Measurements from ENCODE around the gene SLC44A2. TPM values are rescaled to one million over a fixed set of nuclear protein-coding genes. Genes with fewer than 3 reads are reported as not detected.

The SLC44A2 gene
- 10 to 100 TPM; 83.9 to 97.3 TPM for total RNA-seq
- long read RNA-seq, transcript SLC44A2-202 (22 exons, 3,301 nt): major isoform, 51 of 136 reads
- long read RNA-seq, partial matches to known transcripts: 39 of 136 reads
- long read RNA-seq, other reads (novel, unspliced or antisense): 42 of 136 reads

- DNase-seq: peak; percentile 84
- intact Hi-C loops (cut with DNase I): no loop called here
- peak; percentile 97 to 99 for ATAC-seq
Observed at GRCh38 chr19:10625003-10625761, at the start of gene SLC44A2. TSS of gene SLC44A2 (plus strand) at chr19:10625553. CDS start at chr19:10625634, 81 bp downstream.

- intact Hi-C loops (cut with DNase I): no loop called here
- ATAC-seq (no peak), DNase-seq (no peak)
Observed at GRCh38 chr19:10577951-10578350, 47.4 kb upstream of the SLC44A2 start.

GRCh38 chr19:10580979-10581631 is 44.2 kb upstream of the SLC44A2 start:
- ATAC-seq (peak; percentile 83 to 92), DNase-seq (peak; percentile 88)
- intact Hi-C loops (cut with DNase I): loop anchor here (1.0 to 5.0 kb wide), 2 partner anchors 63 to 116 kb away; no protein-coding TSS in a partner anchor

GRCh38 chr19:10582091-10582490 is 43.3 kb upstream of the SLC44A2 start:
- ATAC-seq (no peak), DNase-seq (no peak)
- intact Hi-C loops (cut with DNase I): loop anchor here (2.0 to 5.0 kb wide), 2 partner anchors 61 to 115 kb away; no protein-coding TSS in a partner anchor

- no peak for ATAC-seq
- intact Hi-C loops (cut with DNase I): loop anchor here (2.0 to 5.0 kb wide), 2 partner anchors 60 to 114 kb away; no protein-coding TSS in a partner anchor
- no peak for DNase-seq
Observed at GRCh38 chr19:10583036-10583776, 42.1 kb upstream of the SLC44A2 start.

GRCh38 chr19:10586396-10586795 is 39.0 kb upstream of the SLC44A2 start:
- ATAC-seq: no peak
- DNase-seq: no peak
- intact Hi-C loops (cut with DNase I): no loop called here

GRCh38 chr19:10587022-10587838 is 38.1 kb upstream of the SLC44A2 start, which contains the start of gene AP1M2:
TSS of gene AP1M2 (minus strand) at chr19:10587312. CDS start at chr19:10587231, 81 bp downstream.
- no peak for ATAC-seq
- DNase-seq: no peak
- intact Hi-C loops (cut with DNase I): no loop called here

- ATAC-seq: no peak
- intact Hi-C loops (cut with DNase I): no loop called here
- DNase-seq: no peak
Observed at GRCh38 chr19:10587839-10588150, 37.6 kb upstream of the SLC44A2 start.

- intact Hi-C loops (cut with DNase I): no loop called here
- DNase-seq: no peak
- ATAC-seq: no peak
Observed at GRCh38 chr19:10593148-10593547, 32.2 kb upstream of the SLC44A2 start.

GRCh38 chr19:10593820-10594637 is 31.3 kb upstream of the SLC44A2 start:
- ATAC-seq: peak; percentile 66 to 73
- no peak for DNase-seq
- intact Hi-C loops (cut with DNase I): no loop called here

- intact Hi-C loops (cut with DNase I): no loop called here
- DNase-seq (no peak), ATAC-seq (no peak)
Observed at GRCh38 chr19:10600149-10600548, 25.2 kb upstream of the SLC44A2 start.

- no peak for DNase-seq
- intact Hi-C loops (cut with DNase I): no loop called here
- ATAC-seq: no peak
Observed at GRCh38 chr19:10601999-10602329, 23.4 kb upstream of the SLC44A2 start.

- peak; percentile 85 for DNase-seq
- ATAC-seq: peak; percentile 97 to 98
- intact Hi-C loops (cut with DNase I): no loop called here
Observed at GRCh38 chr19:10602330-10603083, 22.8 kb upstream of the SLC44A2 start.

GRCh38 chr19:10603084-10603872 is 22.1 kb upstream of the SLC44A2 start:
- intact Hi-C loops (cut with DNase I): no loop called here
- DNase-seq: peak; percentile 69
- ATAC-seq: peak; percentile 31 to 37

- DNase-seq (no peak), ATAC-seq (no peak)
- intact Hi-C loops (cut with DNase I): no loop called here
Observed at GRCh38 chr19:10603873-10604459, 21.4 kb upstream of the SLC44A2 start.

- ATAC-seq: no peak
- DNase-seq: peak; percentile 52
- intact Hi-C loops (cut with DNase I): no loop called here
Observed at GRCh38 chr19:10604460-10604980, 20.8 kb upstream of the SLC44A2 start.
